ENCODE data around the gene AMHR2. TPM values are rescaled to one million over a fixed set of nuclear protein-coding genes. Genes with fewer than 3 reads are reported as not detected.
A peak's percentile ranks its signal among the peaks of the same experiment; 100 is the strongest.

AMHR2 gene
- total and polyA plus RNA-seq, 9 of the 15 experiments (the other 6 are each of a cell fraction or from before 2014, with no cell fraction given): 8.9 to 49.7 (median 19.3) TPM

DNA sequence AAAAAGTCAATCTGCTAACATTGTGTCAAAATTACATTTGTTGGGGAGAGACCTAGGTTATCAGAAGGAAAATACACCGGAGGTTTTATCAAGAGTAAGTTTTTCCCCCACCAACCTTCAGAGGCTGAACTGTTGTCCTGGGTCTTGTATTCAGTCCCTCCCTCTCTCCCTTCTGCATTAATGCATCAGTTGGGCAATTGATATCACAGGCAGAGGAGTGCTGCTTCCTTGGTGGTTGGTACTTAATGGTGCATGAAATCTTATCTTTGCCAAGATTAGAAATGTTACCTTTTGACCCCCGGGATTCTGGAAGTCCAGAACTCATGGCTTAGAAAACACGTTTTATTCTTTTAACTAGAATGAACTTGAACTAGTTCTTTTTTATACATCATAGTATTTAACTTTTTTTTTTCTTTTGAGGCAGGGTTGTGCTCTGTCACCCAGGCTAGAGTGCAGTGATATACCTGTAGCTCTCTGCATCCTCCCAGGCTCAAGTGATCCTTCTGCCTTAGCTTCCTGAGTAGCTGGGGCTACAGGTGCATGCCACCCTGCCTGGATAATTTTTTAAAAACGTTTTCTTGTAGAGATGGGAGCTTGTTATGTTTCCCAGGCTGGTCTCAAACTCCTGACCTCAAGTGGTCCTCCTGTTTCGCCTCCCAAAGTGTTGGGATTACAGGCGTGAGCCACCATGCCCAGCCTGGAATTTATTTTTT, 33.2 kb downstream of the AMHR2 start:
- Histone ChIP-seq H3K79me2 (ENCODE audit: control insufficient read depth, insufficient read depth, low read length) (peaks cover 97% of the 10 kb centered on the region), H3K4me2 (ENCODE audit: insufficient read depth, low read length) (no peak overlapping the region), H3K27me3 (ENCODE audit: control insufficient read depth in 2 of 2, insufficient read depth in 2 of 2, low read length in 2 of 2) (no peaks in the 10 kb centered on the region), H3K9me1 (ENCODE audit: control insufficient read depth, insufficient read depth, low read length) (peaks cover 4% of the 10 kb centered on the region), H3K27ac (ENCODE audit: extremely low read depth, low read depth, low read length) (no peak overlapping the region), H4K20me1 (replicated peaks; ENCODE audit: control insufficient read depth, insufficient read depth, low read length) (peaks cover 39% of the 10 kb centered on the region), H2AFZ (ENCODE audit: low read depth, low read length) (no peak overlapping the region), H3K9ac (ENCODE audit: insufficient read depth in 1 of 2, low read depth in 2 of 2, low read length in 2 of 2) (no peak overlapping the region), H3K4me1 (replicated peaks in 1 of 2; ENCODE audit: control insufficient read depth in 2 of 2, insufficient read depth in 2 of 2, low read length in 2 of 2) (peaks cover 0 to 17% of the 10 kb centered on the region in 2 experiments; a peak in 3 of 5 replicates), H3K4me3 (no peak overlapping the region), H3K36me3 (ENCODE audit: control insufficient read depth, insufficient read depth, low read length) (peaks cover 91% of the 10 kb centered on the region), H3K9me3 (replicated peaks; ENCODE audit: control insufficient read depth, insufficient read depth, low read depth, low read length) (no peaks in the 10 kb centered on the region)
- FAIRE-seq (no peak), ATAC-seq (no peak), DNase-seq (ENCODE audit: extremely low read depth in 1 of 4, low spot score in 3 of 4) (no peak)
- BruUV-seq (replicated peaks): no TSS peak
- TF ChIP-seq SAFB2 (IDR thresholded peaks at IDR 0.05; ENCODE audit: borderline replicate concordance, low read depth, low read length, severe bottlenecking) (no peak), SAFB (IDR thresholded peaks at IDR 0.05; ENCODE audit: borderline replicate concordance, low read depth, low read length) (no peak), ZNF184 (CRISPR knock-in tag; IDR thresholded peaks at IDR 0.05) (no peak), SP1 (CRISPR knock-in tag; IDR thresholded peaks at IDR 0.05) (peak; percentile 11; the same call in 1 of the 2 replicates), POLR2AphosphoS5 (IDR thresholded peaks at IDR 0.05; ENCODE audit: control insufficient read depth, insufficient read depth, low read depth, low read length) (peak; percentile 42)
- TF ChIP-seq, protein P1, sequence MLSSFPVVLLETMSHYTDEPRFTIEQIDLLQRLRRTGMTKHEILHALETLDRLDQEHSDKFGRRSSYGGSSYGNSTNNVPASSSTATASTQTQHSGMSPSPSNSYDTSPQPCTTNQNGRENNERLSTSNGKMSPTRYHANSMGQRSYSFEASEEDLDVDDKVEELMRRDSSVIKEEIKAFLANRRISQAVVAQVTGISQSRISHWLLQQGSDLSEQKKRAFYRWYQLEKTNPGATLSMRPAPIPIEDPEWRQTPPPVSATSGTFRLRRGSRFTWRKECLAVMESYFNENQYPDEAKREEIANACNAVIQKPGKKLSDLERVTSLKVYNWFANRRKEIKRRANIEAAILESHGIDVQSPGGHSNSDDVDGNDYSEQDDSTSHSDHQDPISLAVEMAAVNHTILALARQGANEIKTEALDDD (IDR thresholded peaks at IDR 0.05): no peak
- TF ChIP-seq, protein P2, sequence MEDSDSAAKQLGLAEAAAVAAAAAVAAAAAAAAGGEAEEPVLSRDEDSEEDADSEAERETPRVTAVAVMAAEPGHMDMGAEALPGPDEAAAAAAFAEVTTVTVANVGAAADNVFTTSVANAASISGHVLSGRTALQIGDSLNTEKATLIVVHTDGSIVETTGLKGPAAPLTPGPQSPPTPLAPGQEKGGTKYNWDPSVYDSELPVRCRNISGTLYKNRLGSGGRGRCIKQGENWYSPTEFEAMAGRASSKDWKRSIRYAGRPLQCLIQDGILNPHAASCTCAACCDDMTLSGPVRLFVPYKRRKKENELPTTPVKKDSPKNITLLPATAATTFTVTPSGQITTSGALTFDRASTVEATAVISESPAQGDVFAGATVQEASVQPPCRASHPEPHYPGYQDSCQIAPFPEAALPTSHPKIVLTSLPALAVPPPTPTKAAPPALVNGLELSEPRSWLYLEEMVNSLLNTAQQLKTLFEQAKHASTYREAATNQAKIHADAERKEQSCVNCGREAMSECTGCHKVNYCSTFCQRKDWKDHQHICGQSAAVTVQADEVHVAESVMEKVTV (CRISPR knock-in tag; IDR thresholded peaks at IDR 0.05): no peak
- TF ChIP-seq, protein P3, sequence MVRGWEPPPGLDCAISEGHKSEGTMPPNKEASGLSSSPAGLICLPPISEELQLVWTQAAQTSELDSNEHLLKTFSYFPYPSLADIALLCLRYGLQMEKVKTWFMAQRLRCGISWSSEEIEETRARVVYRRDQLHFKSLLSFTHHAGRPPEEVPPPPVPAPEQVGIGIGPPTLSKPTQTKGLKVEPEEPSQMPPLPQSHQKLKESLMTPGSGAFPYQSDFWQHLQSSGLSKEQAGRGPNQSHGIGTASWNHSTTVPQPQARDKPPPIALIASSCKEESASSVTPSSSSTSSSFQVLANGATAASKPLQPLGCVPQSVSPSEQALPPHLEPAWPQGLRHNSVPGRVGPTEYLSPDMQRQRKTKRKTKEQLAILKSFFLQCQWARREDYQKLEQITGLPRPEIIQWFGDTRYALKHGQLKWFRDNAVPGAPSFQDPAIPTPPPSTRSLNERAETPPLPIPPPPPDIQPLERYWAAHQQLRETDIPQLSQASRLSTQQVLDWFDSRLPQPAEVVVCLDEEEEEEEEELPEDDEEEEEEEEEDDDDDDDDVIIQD (CRISPR knock-in tag; IDR thresholded peaks at IDR 0.05): no peak
- CTCF ChIA-PET (ENCODE audit: low intra/inter-chr PET ratio): no interaction called here
- 74% methylated on average over 6 of the region's 6 CpGs for WGBS (ENCODE audit: insufficient coverage, low coverage, missing lambda C conversion rate)
- in situ Hi-C loops (cut with MboI) (no loop called here), intact Hi-C loops (cut with micrococcal nuclease) (no loop called here)
- POLR2A ChIA-PET: interaction anchor here (1.2 to 2.9 kb wide), 4 partner anchors 8 to 18 kb away, joined by 5 to 14 read pairs (median 7); no protein-coding TSS in a partner anchor

Data from K562 (cell line).